ENCODE results near the gene CARMIL1. TPM values are rescaled to one million over a fixed set of nuclear protein-coding genes. Genes with fewer than 3 reads are reported as not detected.

The CARMIL1 gene
- total RNA-seq, 1 donor from 2014 or later, result 14.5 TPM

DNA sequence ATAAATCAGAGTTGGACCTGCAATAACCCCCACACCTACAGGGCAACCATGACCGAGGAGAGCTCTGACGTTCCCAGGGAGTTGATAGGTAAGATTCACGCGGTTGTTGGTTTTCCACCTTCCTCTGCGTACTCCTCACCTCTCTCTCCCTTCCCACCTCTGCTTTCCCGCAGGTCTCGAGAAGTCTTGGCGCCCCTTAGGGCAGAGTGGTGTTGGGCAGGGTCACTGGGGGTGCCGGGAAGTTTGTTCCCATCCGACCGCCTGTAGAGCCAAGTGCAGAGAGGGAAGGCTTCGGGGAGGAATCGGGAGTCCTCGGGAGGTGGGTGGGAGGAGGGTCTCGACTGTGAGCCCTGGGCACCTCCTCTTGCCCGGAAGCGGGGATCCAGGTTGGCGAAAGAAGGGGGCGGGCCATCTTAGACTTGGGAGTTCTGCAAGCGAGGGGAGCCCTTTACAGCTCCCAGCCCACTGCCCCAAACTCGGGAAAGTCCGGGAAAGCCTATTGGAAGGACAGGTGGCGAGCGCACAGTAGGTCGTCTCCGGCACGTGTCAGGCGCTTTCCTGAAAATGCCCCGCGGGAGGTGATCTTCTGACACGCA, 672 bp downstream of the CARMIL1 start:
- no peak for DNase-seq (ENCODE audit: low spot score)
- no peaks in the 10 kb centered on the region for H3K9me3 Mint-ChIP-seq (ENCODE audit: low read depth)
- H3K27me3 Mint-ChIP-seq (ENCODE audit: low read depth), result no peaks in the 10 kb centered on the region
- peak overlapping the region; percentile 93 for H3K4me3 Mint-ChIP-seq (ENCODE audit: unreplicated experiment)
- peaks cover 34% of the 10 kb centered on the region for H3K4me1 Mint-ChIP-seq (ENCODE audit: low read depth)
- H3K36me3 Mint-ChIP-seq (ENCODE audit: low read depth), result no peaks in the 10 kb centered on the region
- TF ChIP-seq, protein P1, sequence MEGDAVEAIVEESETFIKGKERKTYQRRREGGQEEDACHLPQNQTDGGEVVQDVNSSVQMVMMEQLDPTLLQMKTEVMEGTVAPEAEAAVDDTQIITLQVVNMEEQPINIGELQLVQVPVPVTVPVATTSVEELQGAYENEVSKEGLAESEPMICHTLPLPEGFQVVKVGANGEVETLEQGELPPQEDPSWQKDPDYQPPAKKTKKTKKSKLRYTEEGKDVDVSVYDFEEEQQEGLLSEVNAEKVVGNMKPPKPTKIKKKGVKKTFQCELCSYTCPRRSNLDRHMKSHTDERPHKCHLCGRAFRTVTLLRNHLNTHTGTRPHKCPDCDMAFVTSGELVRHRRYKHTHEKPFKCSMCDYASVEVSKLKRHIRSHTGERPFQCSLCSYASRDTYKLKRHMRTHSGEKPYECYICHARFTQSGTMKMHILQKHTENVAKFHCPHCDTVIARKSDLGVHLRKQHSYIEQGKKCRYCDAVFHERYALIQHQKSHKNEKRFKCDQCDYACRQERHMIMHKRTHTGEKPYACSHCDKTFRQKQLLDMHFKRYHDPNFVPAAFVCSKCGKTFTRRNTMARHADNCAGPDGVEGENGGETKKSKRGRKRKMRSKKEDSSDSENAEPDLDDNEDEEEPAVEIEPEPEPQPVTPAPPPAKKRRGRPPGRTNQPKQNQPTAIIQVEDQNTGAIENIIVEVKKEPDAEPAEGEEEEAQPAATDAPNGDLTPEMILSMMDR (IDR thresholded peaks at IDR 0.05), result no peak
- peak overlapping the region; percentile 87 for H3K27ac Mint-ChIP-seq (ENCODE audit: unreplicated experiment)

DNA sequence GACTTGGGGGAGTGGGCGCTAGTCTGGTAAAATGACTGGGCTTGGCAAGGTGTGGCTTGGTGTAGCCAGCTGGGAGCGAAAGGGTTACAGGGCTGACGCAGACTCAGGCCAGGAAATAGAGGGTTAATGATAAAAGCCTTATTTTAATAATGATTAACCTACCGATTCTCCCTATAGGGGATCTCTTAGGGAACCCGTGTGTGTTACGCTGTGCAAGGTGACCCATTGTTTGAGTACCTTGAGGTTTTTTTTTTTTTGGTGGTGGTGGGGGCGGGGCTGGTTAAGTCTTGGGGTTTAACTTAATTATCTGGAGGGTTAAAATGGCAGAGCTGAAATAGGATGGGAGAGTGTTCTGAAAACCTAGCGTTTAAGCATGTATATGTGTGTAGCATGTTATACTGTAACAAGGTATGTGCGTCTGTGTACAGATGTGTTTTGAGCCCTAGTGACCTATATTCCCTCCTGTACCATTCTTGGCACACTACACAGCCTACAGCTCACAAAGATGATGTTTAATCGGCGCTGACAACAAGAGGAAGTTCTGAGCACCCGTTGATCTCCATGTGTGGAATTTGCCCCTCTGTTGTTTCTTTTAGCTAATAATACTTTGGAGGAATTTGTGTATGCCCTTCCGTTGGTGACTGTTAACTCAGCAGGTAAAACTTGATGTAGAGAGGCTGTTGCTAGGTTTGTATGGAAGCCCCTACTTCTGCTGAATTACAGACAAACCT, 1.3 kb downstream of the CARMIL1 start:
- no peaks in the 10 kb centered on the region for H3K9me3 Mint-ChIP-seq (ENCODE audit: low read depth)

GRCh38 chr6:25286891-25287290, 7.7 kb downstream of the CARMIL1 start:
- H3K9me3 Mint-ChIP-seq (ENCODE audit: low read depth), result no peaks in the 10 kb centered on the region
- DNase-seq (ENCODE audit: low spot score), result no peak
- H3K36me3 Mint-ChIP-seq (ENCODE audit: low read depth), result peaks cover 5% of the 10 kb centered on the region
- no peak overlapping the region for H3K4me3 Mint-ChIP-seq (ENCODE audit: unreplicated experiment)
- H3K27ac Mint-ChIP-seq (ENCODE audit: unreplicated experiment), result no peak overlapping the region
- TF ChIP-seq, protein P1 (IDR thresholded peaks at IDR 0.05), result no peak
- no peaks in the 10 kb centered on the region for H3K27me3 Mint-ChIP-seq (ENCODE audit: low read depth)
- H3K4me1 Mint-ChIP-seq (ENCODE audit: low read depth), result peaks cover 8% of the 10 kb centered on the region

More for the DNA sequence above, 1.3 kb downstream of the CARMIL1 start:
- Mint-ChIP-seq H3K36me3 (ENCODE audit: low read depth) (peaks cover 3% of the 10 kb centered on the region), H3K27me3 (ENCODE audit: low read depth) (no peaks in the 10 kb centered on the region), H3K4me1 (ENCODE audit: low read depth) (peaks cover 34% of the 10 kb centered on the region), H3K4me3 (ENCODE audit: unreplicated experiment) (peak overlapping the region; percentile 93), H3K27ac (ENCODE audit: unreplicated experiment) (peak overlapping the region; percentile 87)
- DNase-seq (ENCODE audit: low spot score), result no peak
- TF ChIP-seq, protein P1 (IDR thresholded peaks at IDR 0.05), result no peak

- H3K9me3 Mint-ChIP-seq (ENCODE audit: low read depth), result no peaks in the 10 kb centered on the region
These were observed 8.8 kb downstream of the CARMIL1 start for GRCh38 chr6:25287941-25288340.

GRCh38 chr6:25288518-25288917, 9.3 kb downstream of the CARMIL1 start:
- TF ChIP-seq, protein P1 (IDR thresholded peaks at IDR 0.05), result no peak
- no peaks in the 10 kb centered on the region for H3K27me3 Mint-ChIP-seq (ENCODE audit: low read depth)
- no peak for DNase-seq (ENCODE audit: low spot score)
- no peak overlapping the region for H3K4me3 Mint-ChIP-seq (ENCODE audit: unreplicated experiment)
- no peak overlapping the region for H3K27ac Mint-ChIP-seq (ENCODE audit: unreplicated experiment)
- H3K4me1 Mint-ChIP-seq (ENCODE audit: low read depth), result peaks cover 12% of the 10 kb centered on the region
- H3K9me3 Mint-ChIP-seq (ENCODE audit: low read depth), result no peaks in the 10 kb centered on the region
- peaks cover 5% of the 10 kb centered on the region for H3K36me3 Mint-ChIP-seq (ENCODE audit: low read depth)

More at GRCh38 chr6:25287941-25288340, 8.8 kb downstream of the CARMIL1 start:
- Mint-ChIP-seq H3K27me3 (ENCODE audit: low read depth) (no peaks in the 10 kb centered on the region), H3K36me3 (ENCODE audit: low read depth) (peaks cover 5% of the 10 kb centered on the region), H3K4me3 (ENCODE audit: unreplicated experiment) (no peak overlapping the region), H3K27ac (ENCODE audit: unreplicated experiment) (no peak overlapping the region), H3K4me1 (ENCODE audit: low read depth) (peaks cover 12% of the 10 kb centered on the region)
- DNase-seq (ENCODE audit: low spot score), result no peak
- TF ChIP-seq, protein P1 (IDR thresholded peaks at IDR 0.05), result no peak

Measured in chondrocyte (in vitro differentiated cells).